Muscle of leg (tissue), 11 donors: Measurements from ENCODE around the gene HS2ST1. TPM values are rescaled to one million over a fixed set of nuclear protein-coding genes. Genes with fewer than 3 reads are reported as not detected.
A peak's percentile ranks its signal among the peaks of the same experiment; 100 is the strongest.

ENCODE experiments used
- DNase-seq: peaks from one replicate; pipeline ENCODE4 v3.0.0; 2013
- H3K27ac ChIP-seq: one replicate; pipeline ENCODE4 v1.5.1; 2013; ENCODE audit warnings: mild to moderate bottlenecking, low read length, control low read depth
- H3K27me3 ChIP-seq: one replicate; pipeline ENCODE4 v1.6.1; 2013; ENCODE audit warnings: low read length; ENCODE audit not compliant: control insufficient read depth, insufficient read depth
- H3K36me3 ChIP-seq: one replicate; pipeline ENCODE4 v1.6.1; 2013; ENCODE audit warnings: low read length; ENCODE audit not compliant: control insufficient read depth, insufficient read depth
- H3K4me1 ChIP-seq: one replicate; pipeline ENCODE4 v1.6.1; 2013; ENCODE audit warnings: low read length; ENCODE audit not compliant: control insufficient read depth, insufficient read depth
- H3K4me3 ChIP-seq: one replicate; pipeline ENCODE4 v1.5.1; 2013; ENCODE audit warnings: low read length, control low read depth
- H3K9me3 ChIP-seq: replicated peaks from 2 replicates; pipeline ENCODE4 v1.6.1; 2013; ENCODE audit warnings: low read depth, low read length; ENCODE audit not compliant: control insufficient read depth
- WGBS: methylation state at CpG from one replicate; pipeline ENCODE4 v1.1.5; 2013; ENCODE audit warnings: missing lambda C conversion rate; ENCODE audit not compliant: insufficient coverage; 5-methylcytosine and 5-hydroxymethylcytosine counted together
- polyA plus RNA-seq, 8 donors: library from polyadenylated mRNA; unstranded; fragments of 120-200 nt; gene quantifications; one replicate each; pipeline versions ENCODE4 v1.2.1 to v1.2.3, GENCODE V29; 2013; ENCODE audit warnings: inconsistent platforms in 1 of 8, low replicate concordance in 1 of 8; ENCODE audit not compliant: insufficient read length in 8 of 8, insufficient read depth in 1 of 8
- total RNA-seq: library from RNA; stranded (reverse); fragments of 120-200 nt; gene quantifications from one replicate; pipeline ENCODE4 v1.2.4, GENCODE V29; 2013

The HS2ST1 gene
- total and polyA plus RNA-seq, 9 donors: 12.4 to 25.5 (median 18.9) TPM

DNA sequence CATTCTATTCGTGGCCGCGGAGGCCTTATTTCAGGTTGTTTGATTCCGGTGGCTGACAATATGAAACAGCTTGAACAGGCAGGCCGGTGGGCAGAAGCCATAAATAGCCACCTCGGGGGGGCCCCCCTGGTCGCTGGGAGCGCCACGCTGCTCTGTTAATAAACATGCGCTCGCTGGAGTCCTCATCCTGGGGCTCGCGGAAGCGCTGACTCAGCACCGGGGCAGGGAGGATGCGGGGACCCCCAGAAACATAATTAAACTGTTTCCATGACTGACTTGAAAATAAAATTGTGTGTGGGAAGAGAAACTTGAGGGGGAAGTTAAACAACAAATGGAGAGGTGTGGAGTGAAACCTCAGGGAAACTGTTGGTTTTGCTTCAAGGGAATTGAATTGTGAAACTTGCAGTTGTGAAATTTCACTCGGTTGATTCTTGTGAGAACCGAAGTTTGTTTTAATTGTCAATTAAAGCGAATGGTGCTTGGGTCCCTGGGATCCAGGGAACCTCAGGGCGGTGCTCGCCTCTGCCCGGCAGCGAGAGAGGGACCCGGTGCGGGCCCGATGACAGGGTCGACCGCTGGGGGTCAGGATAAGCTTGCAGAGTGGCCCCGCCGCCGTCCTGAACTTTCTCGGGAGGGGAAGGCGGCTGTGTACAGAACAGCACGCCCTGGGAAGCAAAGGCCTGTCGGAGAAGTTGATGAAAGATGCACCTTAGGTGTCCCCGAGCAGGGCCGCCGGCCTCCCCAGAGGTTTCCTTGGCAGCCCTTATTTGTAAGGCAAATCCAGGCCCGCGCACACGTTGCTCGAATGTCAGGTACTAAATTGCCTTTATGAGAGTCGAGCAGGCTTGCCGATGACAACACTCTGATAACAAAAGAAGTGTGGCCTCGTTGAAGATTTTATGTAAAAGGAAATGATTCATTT, 237.3 kb downstream of the HS2ST1 start:
- no peaks in the 10 kb centered on the region for H3K9me3 ChIP-seq
- peaks cover 52% of the 10 kb centered on the region for H3K4me1 ChIP-seq
- 9% methylated on average over 41 of the region's 45 CpGs for WGBS
- DNase-seq: peak; percentile 86
- peak overlapping the region; percentile 21 for H3K4me3 ChIP-seq
- H3K27me3 ChIP-seq: no peaks in the 10 kb centered on the region
- H3K36me3 ChIP-seq: no peaks in the 10 kb centered on the region
- H3K27ac ChIP-seq: peak overlapping the region; percentile 52

DNA sequence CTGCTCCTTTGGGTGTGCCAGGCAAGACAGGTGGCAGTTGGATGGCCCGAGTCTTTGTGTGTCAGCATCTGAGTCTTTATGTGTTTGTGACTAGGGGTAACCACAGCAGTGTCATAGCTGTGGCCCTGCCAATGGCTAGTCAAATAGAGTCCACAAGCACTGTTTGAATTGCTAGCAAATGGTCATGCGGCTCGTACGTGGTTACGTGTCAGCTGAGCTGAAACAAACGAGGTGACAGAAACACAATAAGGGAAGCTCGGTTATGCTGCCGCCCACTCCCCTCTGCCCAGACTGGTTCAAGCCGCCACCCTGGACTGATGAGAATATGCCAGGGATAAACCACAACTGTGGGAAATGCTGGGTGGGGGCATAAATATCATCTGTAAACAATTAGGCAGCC, 239.9 kb downstream of the HS2ST1 start:
- Histone ChIP-seq H3K36me3 (no peaks in the 10 kb centered on the region), H3K9me3 (no peaks in the 10 kb centered on the region), H3K4me3 (no peak overlapping the region), H3K27me3 (no peaks in the 10 kb centered on the region), H3K27ac (no peak overlapping the region), H3K4me1 (peaks cover 43% of the 10 kb centered on the region)
- no peak for DNase-seq
- WGBS: 65% methylated on average over 5 of the region's 9 CpGs

DNA sequence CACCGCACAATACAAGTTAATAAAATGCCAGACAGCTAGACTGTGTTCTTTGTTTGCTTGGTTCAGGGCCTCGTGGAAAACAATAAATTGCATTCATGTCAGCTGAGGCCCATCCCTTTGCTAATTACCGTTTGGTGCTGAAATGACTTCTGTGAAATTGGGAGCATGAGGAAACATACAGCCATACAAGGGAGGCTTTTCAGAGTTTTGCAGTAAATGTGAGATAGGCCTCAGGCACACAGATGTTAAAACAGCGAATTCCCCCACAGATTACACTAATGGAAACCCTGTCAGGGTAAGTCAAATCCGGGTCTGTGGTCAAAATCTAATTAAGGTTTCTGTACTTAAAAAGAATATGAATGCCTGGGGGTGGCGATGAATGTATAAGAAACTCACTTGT, 240.7 kb downstream of the HS2ST1 start:
- no peak for DNase-seq
- H3K36me3 ChIP-seq: no peaks in the 10 kb centered on the region
- WGBS: 60% methylated on average over 2 of the region's 6 CpGs
- peaks cover 40% of the 10 kb centered on the region for H3K4me1 ChIP-seq
- no peaks in the 10 kb centered on the region for H3K9me3 ChIP-seq
- peak overlapping the region; percentile 65 for H3K27ac ChIP-seq
- H3K4me3 ChIP-seq: no peak overlapping the region
- H3K27me3 ChIP-seq: no peaks in the 10 kb centered on the region

DNA sequence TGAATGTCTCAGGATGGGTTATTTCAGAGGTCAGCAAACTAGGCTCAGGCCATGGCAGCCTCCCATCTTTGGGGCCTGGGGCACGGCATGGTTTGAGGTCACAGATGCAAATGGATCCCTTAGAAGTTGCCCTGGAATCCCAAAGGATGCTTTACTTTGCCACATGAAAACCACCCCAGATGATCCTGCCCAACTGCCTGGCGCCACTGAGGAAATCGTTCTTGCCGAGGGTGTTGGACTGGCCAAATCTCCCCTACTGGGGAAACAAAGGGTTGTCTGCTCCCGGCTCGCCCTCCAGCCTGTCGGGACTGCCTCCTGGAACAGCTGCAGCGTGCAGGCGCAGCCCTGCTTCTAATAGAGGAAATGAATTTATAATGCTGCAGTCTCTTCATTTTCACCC, 241.2 kb downstream of the HS2ST1 start:
- no peaks in the 10 kb centered on the region for H3K36me3 ChIP-seq
- no peak overlapping the region for H3K4me3 ChIP-seq
- 37% methylated on average over 2 of the region's 9 CpGs for WGBS
- peaks cover 40% of the 10 kb centered on the region for H3K4me1 ChIP-seq
- H3K27me3 ChIP-seq: no peaks in the 10 kb centered on the region
- peak overlapping the region; percentile 65 for H3K27ac ChIP-seq
- no peaks in the 10 kb centered on the region for H3K9me3 ChIP-seq
- no peak for DNase-seq

DNA sequence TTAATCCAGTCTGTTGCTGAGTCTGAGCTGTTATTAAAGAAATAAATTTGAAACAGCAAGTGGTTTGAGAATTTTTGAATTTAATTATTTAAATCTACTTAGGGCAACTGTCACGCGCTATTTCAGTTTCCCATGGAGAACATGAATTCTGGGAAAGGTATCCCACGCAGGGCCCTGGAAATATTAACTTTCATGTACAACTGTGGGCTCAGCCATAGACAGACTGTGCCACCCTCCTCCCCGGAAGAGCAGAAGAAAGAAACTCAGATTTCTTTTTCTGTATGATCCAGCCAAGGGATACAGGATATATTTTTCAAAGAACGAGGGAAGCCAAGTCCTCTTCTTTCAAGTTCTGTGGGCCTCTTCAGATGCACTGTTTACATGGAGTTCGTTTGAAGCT, 241.7 kb downstream of the HS2ST1 start:
- 48% methylated on average over 3 of the region's 6 CpGs for WGBS
- no peaks in the 10 kb centered on the region for H3K36me3 ChIP-seq
- H3K27ac ChIP-seq: no peak overlapping the region
- DNase-seq: no peak
- no peak overlapping the region for H3K4me3 ChIP-seq
- no peaks in the 10 kb centered on the region for H3K27me3 ChIP-seq
- no peaks in the 10 kb centered on the region for H3K9me3 ChIP-seq
- H3K4me1 ChIP-seq: peaks cover 36% of the 10 kb centered on the region

DNA sequence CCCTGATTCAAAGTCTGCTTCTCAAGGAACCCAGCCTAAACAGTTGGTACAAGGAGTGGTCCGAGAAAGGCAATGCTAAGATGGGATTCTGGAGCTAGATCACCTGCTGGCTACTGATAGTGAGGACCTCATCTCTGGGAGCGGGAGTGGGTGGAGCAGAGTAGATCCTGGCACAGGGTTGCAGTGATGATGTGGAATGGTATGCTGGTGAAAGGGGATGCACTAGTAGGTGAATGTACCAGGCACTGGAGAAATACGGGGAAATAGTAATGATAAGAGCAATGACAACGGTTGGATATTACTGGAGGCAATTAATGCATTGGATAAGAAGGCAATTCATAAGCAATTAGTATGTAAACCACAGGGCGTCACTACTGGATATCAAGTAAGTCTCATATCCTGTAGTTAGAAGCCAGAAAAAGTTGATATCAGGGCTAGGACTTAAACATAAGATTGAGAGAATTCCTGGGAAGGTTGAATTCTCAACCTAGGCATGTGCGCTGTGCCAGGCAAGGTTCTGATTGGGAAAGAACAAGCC, 245.0 kb downstream of the HS2ST1 start:
- 97% methylated on average over 3 of the region's 6 CpGs for WGBS
- Histone ChIP-seq H3K27ac (no peak overlapping the region), H3K9me3 (no peaks in the 10 kb centered on the region), H3K36me3 (no peaks in the 10 kb centered on the region), H3K4me1 (peaks cover 21% of the 10 kb centered on the region), H3K27me3 (no peaks in the 10 kb centered on the region), H3K4me3 (no peak overlapping the region)
- DNase-seq: no peak

Other genes with a start within 250 kb of the HS2ST1 start
- 72.4 TPM for gene SH3GLB1, start 210.1 kb upstream of the HS2ST1 start, total RNA-seq
- gene SH3GLB1, start 210.1 kb upstream of the HS2ST1 start, polyA plus RNA-seq: 100 to 1,000 TPM; 110 to 146 (median 138) TPM
- 136 TPM for gene SELENOF, start 509 bp upstream of the HS2ST1 start, total RNA-seq
- 100 to 1,000 TPM; 127 to 187 (median 141) TPM for gene SELENOF, start 509 bp upstream of the HS2ST1 start, polyA plus RNA-seq